Measurements from ENCODE around the gene DPP9.

Gene DPP9

DNA sequence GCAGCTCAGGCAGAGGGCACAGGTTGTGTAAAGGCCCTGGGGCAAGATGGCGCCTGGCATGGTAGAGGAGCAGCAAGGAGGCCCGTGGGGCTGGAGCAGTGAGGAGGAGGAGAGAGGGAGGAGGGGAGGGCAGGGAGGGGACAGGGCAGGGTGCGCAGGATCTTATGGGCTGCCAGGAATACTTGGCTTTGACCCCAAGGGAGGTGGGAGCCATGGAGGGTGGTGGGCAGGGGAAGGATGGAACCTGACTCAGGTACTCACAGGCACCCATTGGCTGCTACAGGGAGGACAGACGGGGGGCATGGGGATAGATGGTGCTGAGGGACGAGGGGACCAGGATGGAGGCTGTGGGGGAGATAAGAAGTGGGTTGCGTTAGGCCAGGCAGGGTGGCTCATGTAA, 81.0 kb downstream of the DPP9 start:
- TF ChIP-seq, protein P1, sequence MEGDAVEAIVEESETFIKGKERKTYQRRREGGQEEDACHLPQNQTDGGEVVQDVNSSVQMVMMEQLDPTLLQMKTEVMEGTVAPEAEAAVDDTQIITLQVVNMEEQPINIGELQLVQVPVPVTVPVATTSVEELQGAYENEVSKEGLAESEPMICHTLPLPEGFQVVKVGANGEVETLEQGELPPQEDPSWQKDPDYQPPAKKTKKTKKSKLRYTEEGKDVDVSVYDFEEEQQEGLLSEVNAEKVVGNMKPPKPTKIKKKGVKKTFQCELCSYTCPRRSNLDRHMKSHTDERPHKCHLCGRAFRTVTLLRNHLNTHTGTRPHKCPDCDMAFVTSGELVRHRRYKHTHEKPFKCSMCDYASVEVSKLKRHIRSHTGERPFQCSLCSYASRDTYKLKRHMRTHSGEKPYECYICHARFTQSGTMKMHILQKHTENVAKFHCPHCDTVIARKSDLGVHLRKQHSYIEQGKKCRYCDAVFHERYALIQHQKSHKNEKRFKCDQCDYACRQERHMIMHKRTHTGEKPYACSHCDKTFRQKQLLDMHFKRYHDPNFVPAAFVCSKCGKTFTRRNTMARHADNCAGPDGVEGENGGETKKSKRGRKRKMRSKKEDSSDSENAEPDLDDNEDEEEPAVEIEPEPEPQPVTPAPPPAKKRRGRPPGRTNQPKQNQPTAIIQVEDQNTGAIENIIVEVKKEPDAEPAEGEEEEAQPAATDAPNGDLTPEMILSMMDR (IDR thresholded peaks at IDR 0.05) = no peak
- no peaks in the 10 kb centered on the region for H3K4me1 ChIP-seq

DNA sequence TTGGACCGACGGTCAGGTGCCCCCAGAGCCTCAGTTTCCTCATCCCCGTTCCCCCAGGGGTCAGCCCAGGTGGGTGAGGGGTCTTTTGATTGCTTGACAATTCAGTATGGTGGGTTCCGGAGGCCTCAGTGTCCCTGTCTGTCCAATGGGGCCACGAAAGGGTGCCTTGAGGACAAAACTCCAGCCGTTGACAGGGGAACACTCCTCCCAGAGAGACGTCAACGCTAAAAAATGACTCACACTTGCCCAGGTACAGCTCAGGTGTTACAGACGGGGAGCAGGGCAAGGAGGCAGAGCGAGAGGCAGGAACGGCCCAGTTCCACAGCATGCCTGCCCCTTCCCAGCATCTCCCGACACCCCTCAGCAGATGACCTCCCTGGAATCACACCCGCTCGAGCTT, 82.5 kb downstream of the DPP9 start:
- Histone ChIP-seq H2AFZ (no peak overlapping the region), H3K27me3 (ENCODE audit: control insufficient read depth, insufficient read depth, low read length) (no peaks in the 10 kb centered on the region), H3K9me3 (ENCODE audit: control insufficient read depth, low read length) (no peaks in the 10 kb centered on the region), H3K4me1 (no peaks in the 10 kb centered on the region), H3K4me2 (ENCODE audit: low read length) (no peak overlapping the region), H3K27ac (no peak overlapping the region), H3K4me3 (ENCODE audit: low read depth, low read length) (no peak overlapping the region), H3K36me3 (ENCODE audit: control insufficient read depth, insufficient read depth, low read length) (no peaks in the 10 kb centered on the region), H3K9ac (no peak overlapping the region), H3K79me2 (no peaks in the 10 kb centered on the region)
- TF ChIP-seq, protein P1 (IDR thresholded peaks at IDR 0.05) = no peak

More for the DNA sequence above, 81.0 kb downstream of the DPP9 start:
- no peaks in the 10 kb centered on the region for H3K27me3 ChIP-seq (ENCODE audit: control insufficient read depth, insufficient read depth, low read length)
- no peaks in the 10 kb centered on the region for H3K36me3 ChIP-seq (ENCODE audit: control insufficient read depth, insufficient read depth, low read length)
- H3K9me3 ChIP-seq (ENCODE audit: control insufficient read depth, low read length) = no peaks in the 10 kb centered on the region
- H3K4me2 ChIP-seq (ENCODE audit: low read length) = no peak overlapping the region
- no peak overlapping the region for H3K27ac ChIP-seq
- no peak overlapping the region for H3K9ac ChIP-seq
- no peak overlapping the region for H2AFZ ChIP-seq
- H3K79me2 ChIP-seq = no peaks in the 10 kb centered on the region
- H3K4me3 ChIP-seq (ENCODE audit: low read depth, low read length) = no peak overlapping the region

DNA sequence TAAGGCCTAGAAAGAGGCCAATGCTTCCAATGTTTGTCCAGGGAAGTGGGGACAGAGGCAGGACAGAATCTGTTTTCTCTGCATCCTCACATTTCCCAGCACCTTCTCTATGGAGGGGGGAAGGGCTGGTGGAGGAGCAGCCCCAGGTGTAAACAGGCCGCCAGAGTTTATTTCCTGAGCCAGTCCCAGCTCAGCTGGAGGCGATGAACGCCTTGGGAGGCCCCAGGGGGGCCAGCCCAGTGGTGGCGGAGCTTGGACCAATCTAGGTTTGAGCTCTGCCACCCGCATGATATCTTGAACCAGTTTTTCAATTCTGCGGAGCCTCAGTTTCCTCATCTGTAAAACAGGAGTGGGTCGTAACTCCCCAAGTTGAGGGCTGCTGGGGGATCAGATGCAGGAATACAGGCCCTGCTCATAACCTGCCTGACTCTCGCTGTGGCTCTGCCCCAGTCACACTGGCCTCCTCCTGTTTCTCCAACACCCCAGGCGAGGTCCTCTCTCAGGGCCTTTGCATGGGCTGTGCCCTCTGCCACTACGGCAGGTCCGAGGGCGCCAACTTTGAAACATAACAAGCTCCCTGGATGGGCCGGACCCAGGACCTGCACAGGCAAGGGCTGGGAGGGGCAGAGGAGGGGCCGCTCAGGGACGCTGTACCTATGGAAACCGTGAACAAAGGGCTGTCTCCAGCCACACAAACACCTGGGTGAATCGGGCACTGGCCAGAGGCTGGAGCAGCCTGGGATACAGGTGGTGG, 83.2 kb downstream of the DPP9 start:
- Histone ChIP-seq H2AFZ (no peak overlapping the region), H3K27ac (no peak overlapping the region), H3K27me3 (ENCODE audit: control insufficient read depth, insufficient read depth, low read length) (no peaks in the 10 kb centered on the region), H3K4me3 (ENCODE audit: low read depth, low read length) (no peak overlapping the region), H3K4me1 (no peaks in the 10 kb centered on the region), H3K9ac (no peak overlapping the region), H3K9me3 (ENCODE audit: control insufficient read depth, low read length) (no peaks in the 10 kb centered on the region), H3K79me2 (no peaks in the 10 kb centered on the region), H3K4me2 (ENCODE audit: low read length) (peak overlapping the region; percentile 68), H3K36me3 (ENCODE audit: control insufficient read depth, insufficient read depth, low read length) (no peaks in the 10 kb centered on the region)
- TF ChIP-seq, protein P1 (IDR thresholded peaks at IDR 0.05) = no peak

DNA sequence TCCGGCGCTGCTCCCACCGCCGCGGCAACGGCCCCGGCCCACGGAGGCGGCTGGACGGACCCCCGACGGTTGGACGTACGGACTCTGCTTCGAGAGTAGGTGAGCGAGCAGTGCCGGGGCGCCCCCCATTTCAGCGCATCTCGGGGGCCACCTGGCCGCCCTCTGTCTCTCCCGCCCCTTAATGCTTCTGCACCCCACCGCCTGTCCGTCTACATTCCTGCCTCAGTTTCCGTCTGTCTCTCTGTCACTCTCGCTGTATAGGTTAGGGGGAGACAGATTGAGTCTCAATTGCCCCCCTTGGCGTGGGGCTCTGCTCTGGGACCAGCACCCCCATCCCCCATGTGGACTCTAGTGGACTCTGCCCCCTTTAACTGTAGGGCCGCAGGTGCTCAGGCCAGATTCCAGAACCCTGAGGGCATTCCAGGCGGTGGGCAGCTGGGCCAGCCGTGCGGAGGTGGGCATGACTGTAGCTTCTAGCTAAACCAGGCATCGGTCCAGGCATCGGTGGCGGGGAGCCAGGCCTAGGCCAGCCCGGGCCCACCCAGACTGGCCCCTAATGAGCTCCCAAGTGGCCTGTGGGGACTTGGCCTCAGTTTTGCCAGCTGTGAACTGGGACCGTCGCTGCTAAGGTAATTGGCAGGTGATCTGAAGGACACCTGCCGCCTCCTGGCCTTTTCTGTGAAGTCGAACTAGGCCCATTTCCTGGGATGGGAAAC, 84.0 kb downstream of the DPP9 start:
- Histone ChIP-seq H3K36me3 (ENCODE audit: control insufficient read depth, insufficient read depth, low read length) (no peaks in the 10 kb centered on the region), H3K4me1 (no peaks in the 10 kb centered on the region), H2AFZ (peak overlapping the region; percentile 45), H3K4me2 (ENCODE audit: low read length) (peak overlapping the region; percentile 68), H3K9ac (no peak overlapping the region), H3K4me3 (ENCODE audit: low read depth, low read length) (peak overlapping the region; percentile 58), H3K27me3 (ENCODE audit: control insufficient read depth, insufficient read depth, low read length) (no peaks in the 10 kb centered on the region), H3K27ac (peak overlapping the region; percentile 20), H3K9me3 (ENCODE audit: control insufficient read depth, low read length) (no peaks in the 10 kb centered on the region), H3K79me2 (no peaks in the 10 kb centered on the region)
- TF ChIP-seq, protein P1 (IDR thresholded peaks at IDR 0.05) = no peak
